Parathyroid adenoma (tissue), 2 donors: ENCODE results near the gene MPG.

Experiments
- H2AFZ ChIP-seq: fragments of 300-600 bp; sonication (generic); one replicate; pipeline ENCODE4 v1.7.0; 2017; ENCODE audit warnings: antibody characterized with exemption, mild to moderate bottlenecking
- H3K27ac ChIP-seq: fragments of 300-600 bp; sonication (generic); one replicate; pipeline ENCODE4 v1.7.0; 2017
- H3K27me3 ChIP-seq: fragments of 300-600 bp; sonication (generic); one replicate; pipeline ENCODE4 v1.7.0; 2017; ENCODE audit warnings: low read length; ENCODE audit not compliant: control insufficient read depth, insufficient read depth
- H3K36me3 ChIP-seq: fragments of 300-600 bp; sonication (generic); one replicate; pipeline ENCODE4 v1.7.0; 2017; ENCODE audit warnings: low read length; ENCODE audit not compliant: control insufficient read depth, insufficient read depth
- H3K4me1 ChIP-seq: fragments of 300-600 bp; sonication (generic); one replicate; pipeline ENCODE4 v1.7.0; 2017; ENCODE audit warnings: control low read depth
- H3K4me2 ChIP-seq: fragments of 300-600 bp; sonication (generic); one replicate; pipeline ENCODE4 v1.7.0; 2017; ENCODE audit warnings: low read length
- H3K4me3 ChIP-seq: fragments of 300-600 bp; sonication (generic); one replicate; pipeline ENCODE4 v1.7.0; 2017; ENCODE audit warnings: low read depth, low read length
- H3K79me2 ChIP-seq: fragments of 300-600 bp; sonication (generic); one replicate; pipeline ENCODE4 v1.7.0; 2017; ENCODE audit warnings: control low read depth
- H3K9ac ChIP-seq: fragments of 300-600 bp; sonication (generic); one replicate; pipeline ENCODE4 v1.7.0; 2017; ENCODE audit warnings: mild to moderate bottlenecking
- H3K9me3 ChIP-seq: fragments of 300-600 bp; sonication (generic); one replicate; pipeline ENCODE4 v1.7.0; 2017; ENCODE audit warnings: low read length; ENCODE audit not compliant: control insufficient read depth
- TF ChIP-seq, protein P1 (sequence below): fragments of 300-600 bp; sonication (generic); IDR thresholded peaks from one replicate; pipeline ENCODE4 v1.7.0; 2017; ENCODE audit warnings: antibody characterized with exemption, mild to moderate bottlenecking
- donor health status: primary hyperparathyroidism.

The MPG gene

DNA sequence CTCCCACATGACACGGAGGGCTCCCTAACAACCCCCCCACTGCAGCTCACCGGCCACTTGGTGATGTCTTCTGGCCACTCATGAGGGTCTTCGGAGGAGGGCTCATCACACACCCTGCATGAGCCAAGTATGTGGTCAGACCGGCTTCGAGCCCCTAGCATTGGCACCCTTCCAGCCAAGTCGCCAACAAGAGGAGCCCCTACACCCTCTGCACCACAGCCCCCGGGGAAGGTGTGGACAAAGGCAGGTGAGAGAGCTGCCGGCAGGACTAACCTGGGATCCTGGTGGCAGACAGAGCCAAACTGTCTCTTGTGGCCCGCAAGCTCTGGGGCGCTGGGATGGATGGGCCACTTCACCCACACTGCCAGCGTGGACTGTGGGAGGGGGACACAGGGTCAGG, 17.9 kb upstream of the MPG start:
- no peak overlapping the region for H2AFZ ChIP-seq
- H3K27me3 ChIP-seq, result no peaks in the 10 kb centered on the region
- H3K36me3 ChIP-seq, result no peaks in the 10 kb centered on the region
- no peak overlapping the region for H3K27ac ChIP-seq
- H3K9me3 ChIP-seq, result no peaks in the 10 kb centered on the region
- H3K4me2 ChIP-seq, result no peak overlapping the region
- no peaks in the 10 kb centered on the region for H3K4me1 ChIP-seq
- no peak overlapping the region for H3K4me3 ChIP-seq
- H3K79me2 ChIP-seq, result peaks cover 3% of the 10 kb centered on the region
- TF ChIP-seq, protein P1, sequence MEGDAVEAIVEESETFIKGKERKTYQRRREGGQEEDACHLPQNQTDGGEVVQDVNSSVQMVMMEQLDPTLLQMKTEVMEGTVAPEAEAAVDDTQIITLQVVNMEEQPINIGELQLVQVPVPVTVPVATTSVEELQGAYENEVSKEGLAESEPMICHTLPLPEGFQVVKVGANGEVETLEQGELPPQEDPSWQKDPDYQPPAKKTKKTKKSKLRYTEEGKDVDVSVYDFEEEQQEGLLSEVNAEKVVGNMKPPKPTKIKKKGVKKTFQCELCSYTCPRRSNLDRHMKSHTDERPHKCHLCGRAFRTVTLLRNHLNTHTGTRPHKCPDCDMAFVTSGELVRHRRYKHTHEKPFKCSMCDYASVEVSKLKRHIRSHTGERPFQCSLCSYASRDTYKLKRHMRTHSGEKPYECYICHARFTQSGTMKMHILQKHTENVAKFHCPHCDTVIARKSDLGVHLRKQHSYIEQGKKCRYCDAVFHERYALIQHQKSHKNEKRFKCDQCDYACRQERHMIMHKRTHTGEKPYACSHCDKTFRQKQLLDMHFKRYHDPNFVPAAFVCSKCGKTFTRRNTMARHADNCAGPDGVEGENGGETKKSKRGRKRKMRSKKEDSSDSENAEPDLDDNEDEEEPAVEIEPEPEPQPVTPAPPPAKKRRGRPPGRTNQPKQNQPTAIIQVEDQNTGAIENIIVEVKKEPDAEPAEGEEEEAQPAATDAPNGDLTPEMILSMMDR, result no peak
- H3K9ac ChIP-seq, result no peak overlapping the region

DNA sequence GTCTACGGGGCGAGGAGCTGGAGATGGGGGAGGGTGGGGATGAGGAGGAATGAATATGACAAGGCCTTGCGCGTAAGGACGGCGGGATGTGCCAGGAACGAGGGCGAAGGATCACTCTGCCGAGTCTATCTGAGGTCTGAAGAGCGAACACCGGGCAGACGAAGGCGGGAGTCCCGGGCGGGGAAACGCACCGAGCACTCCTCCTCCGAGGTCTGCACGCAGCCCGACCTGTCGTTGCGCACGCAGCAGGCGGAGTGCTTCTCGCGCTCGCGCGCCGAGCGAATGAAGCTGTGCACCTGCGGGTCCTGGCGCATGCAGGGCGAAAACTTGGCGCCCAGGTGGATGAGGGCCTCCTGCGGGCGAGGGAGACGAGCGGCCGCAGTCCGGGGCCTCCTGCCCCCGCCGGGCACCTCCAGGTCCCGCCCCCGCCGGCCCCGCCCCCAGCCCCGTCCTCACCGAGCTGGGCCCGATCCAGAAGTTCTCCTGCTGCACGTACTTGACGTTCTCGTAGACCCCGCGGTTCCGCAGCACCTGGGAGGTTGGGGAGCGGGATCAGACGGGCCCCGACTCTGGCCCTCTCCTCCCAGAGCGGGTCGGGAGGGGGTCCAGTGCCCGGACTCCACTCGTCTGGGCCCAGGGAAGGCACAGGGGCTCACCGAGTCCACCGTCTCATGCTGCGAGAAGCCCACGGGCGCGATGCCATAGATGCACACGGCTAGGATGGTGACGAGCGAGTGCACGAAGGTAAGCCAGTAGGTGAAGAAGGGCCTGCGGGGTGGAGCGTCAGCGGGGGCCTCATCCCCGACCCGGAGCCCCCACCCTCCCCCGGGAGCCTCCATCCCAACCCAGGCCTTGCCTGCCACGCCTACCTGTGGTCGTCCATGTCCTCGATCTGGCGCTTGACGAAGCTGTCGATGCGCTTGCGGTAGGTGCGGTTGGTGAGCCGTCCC, 16.8 kb upstream of the MPG start:
- Histone ChIP-seq H3K27me3 (no peaks in the 10 kb centered on the region), H3K9me3 (no peaks in the 10 kb centered on the region), H3K4me3 (no peak overlapping the region), H3K4me2 (no peak overlapping the region), H3K27ac (no peak overlapping the region), H3K9ac (no peak overlapping the region), H3K79me2 (peaks cover 12% of the 10 kb centered on the region), H3K4me1 (peaks cover 3% of the 10 kb centered on the region), H2AFZ (no peak overlapping the region), H3K36me3 (no peaks in the 10 kb centered on the region)
- TF ChIP-seq, protein P1, result no peak

DNA sequence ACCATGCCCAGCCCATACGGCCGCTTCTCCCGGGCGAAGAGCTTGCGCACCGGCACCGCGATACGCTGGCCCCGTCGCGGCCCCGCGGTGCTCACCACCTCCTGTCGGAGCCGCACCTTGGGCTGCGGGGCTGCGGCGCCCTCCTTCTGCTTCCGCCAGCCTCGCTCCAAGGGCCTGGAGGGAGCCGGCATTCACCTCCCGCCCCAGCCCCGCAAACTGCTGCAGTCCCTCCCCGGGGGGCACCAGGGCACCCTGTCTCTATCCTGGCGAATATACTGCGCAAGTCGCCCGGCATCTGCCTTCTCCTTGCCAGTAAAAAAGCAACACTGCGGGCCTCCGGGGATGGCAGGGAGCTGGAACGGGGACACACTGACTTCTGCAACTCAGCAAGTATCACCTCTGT, 16.1 kb upstream of the MPG start:
- no peak overlapping the region for H2AFZ ChIP-seq
- H3K4me2 ChIP-seq, result no peak overlapping the region
- peaks cover 3% of the 10 kb centered on the region for H3K4me1 ChIP-seq
- H3K79me2 ChIP-seq, result peaks cover 12% of the 10 kb centered on the region
- no peaks in the 10 kb centered on the region for H3K36me3 ChIP-seq
- H3K9ac ChIP-seq, result no peak overlapping the region
- no peaks in the 10 kb centered on the region for H3K9me3 ChIP-seq
- H3K4me3 ChIP-seq, result no peak overlapping the region
- TF ChIP-seq, protein P1, result no peak
- no peaks in the 10 kb centered on the region for H3K27me3 ChIP-seq
- no peak overlapping the region for H3K27ac ChIP-seq

DNA sequence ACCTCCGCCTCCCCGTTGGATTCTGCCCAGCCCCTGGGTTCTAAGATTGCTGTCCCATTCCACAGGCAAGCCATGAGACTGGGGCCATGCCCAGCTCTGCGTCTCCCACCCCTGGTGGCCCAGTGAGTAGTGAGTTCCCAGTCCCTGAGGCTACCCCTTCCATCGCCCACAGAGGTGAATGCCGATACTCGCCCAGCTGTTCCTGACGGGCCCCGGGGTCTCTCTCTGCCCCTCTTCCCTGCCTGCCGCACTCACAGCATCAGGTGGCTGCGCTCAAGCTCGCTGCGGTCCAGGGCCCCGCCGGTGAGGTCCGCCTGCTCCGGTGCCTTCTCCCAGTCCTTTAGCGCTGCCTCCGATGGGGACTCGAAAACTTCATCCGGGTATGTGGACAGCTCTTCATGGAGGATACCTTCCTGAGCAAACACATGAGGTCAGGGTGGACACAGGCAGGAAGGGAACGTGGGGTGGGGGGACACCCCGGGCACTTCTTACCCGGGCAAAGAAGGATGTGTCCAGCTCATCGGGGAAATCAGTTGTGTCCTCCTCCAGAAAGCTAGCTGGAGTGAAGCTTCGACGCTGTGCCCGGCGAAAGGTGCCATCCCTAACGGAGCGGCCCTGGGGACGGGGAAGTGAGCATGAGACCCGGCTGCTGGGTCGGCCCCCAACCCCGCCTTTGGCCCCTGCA, 15.6 kb upstream of the MPG start:
- Histone ChIP-seq H3K27me3 (no peaks in the 10 kb centered on the region), H3K27ac (no peak overlapping the region), H3K79me2 (peaks cover 12% of the 10 kb centered on the region), H3K4me2 (no peak overlapping the region), H3K4me3 (no peak overlapping the region), H3K4me1 (peaks cover 3% of the 10 kb centered on the region), H3K9me3 (no peaks in the 10 kb centered on the region), H3K36me3 (no peaks in the 10 kb centered on the region), H3K9ac (no peak overlapping the region), H2AFZ (no peak overlapping the region)
- TF ChIP-seq, protein P1, result no peak
